Vagina (tissue), 2 donors: Measurements from ENCODE around the gene TLE4.

Experiments used
- CTCF ChIP-seq, 3 experiments: fragments of 450-650 bp in 2 of 3; fragments of 200-600 bp in 1 of 3; sonication (generic) in 1 of 3; IDR thresholded peaks; one replicate each; pipeline ENCODE4 v1.5.1; 2017 to 2019; ENCODE audit warnings: antibody characterized with exemption in 3 of 3, mild to moderate bottlenecking in 2 of 3, moderate library complexity in 2 of 3
- POLR2A ChIP-seq, 2 donors: fragments of 450-650 bp; IDR thresholded peaks; one replicate each; pipeline ENCODE4 v1.6.1; 2017; ENCODE audit warnings: antibody characterized with exemption in 2 of 2, mild to moderate bottlenecking in 2 of 2, moderate library complexity in 2 of 2
- POLR2AphosphoS5 ChIP-seq, 2 donors: sonication (generic); formaldehyde crosslinking; IDR thresholded peaks; one replicate each; pipeline ENCODE4 v1.9.0; 2017; ENCODE audit warnings: antibody characterized with exemption in 2 of 2, mild to moderate bottlenecking in 2 of 2, low read depth in 1 of 2; ENCODE audit not compliant: insufficient read depth in 1 of 2

GRCh38 chr9:79682076-79682736 lies 110.4 kb downstream of the TLE4 start:
- TF ChIP-seq CTCF (IDR thresholded peaks at IDR 0.05) = no peak
- TF ChIP-seq POLR2A (IDR thresholded peaks at IDR 0.05) = no peak
- TF ChIP-seq POLR2AphosphoS5 (IDR thresholded peaks at IDR 0.05; ENCODE audit: insufficient read depth in 1 of 2, low read depth in 1 of 2) = no peak
